ENCODE measurements around the gene SPATC1L.

SPATC1L gene

GRCh38 chr21:46213620-46214286, 29.5 kb upstream of the SPATC1L start:
- TF ChIP-seq CTCF (conservative IDR thresholded peaks at IDR 0.05), result no peak
- H3K27ac ChIP-seq, result no peak overlapping the region; the same call in 1 of the 2 replicates

- H3K27ac ChIP-seq, result no peak overlapping the region; the same call in 1 of the 2 replicates
- no peak for TF ChIP-seq CTCF (conservative IDR thresholded peaks at IDR 0.05)
These were observed 28.6 kb upstream of the SPATC1L start for GRCh38 chr21:46212721-46213484.

- no peak for TF ChIP-seq CTCF (conservative IDR thresholded peaks at IDR 0.05)
- no peak overlapping the region for H3K27ac ChIP-seq
These were observed 27.8 kb upstream of the SPATC1L start for GRCh38 chr21:46211786-46212720.

GRCh38 chr21:46211376-46211775, 27.1 kb upstream of the SPATC1L start:
- no peak overlapping the region for H3K27ac ChIP-seq
- TF ChIP-seq CTCF (conservative IDR thresholded peaks at IDR 0.05), result no peak

GRCh38 chr21:46210378-46211136, 26.3 kb upstream of the SPATC1L start:
- H3K27ac ChIP-seq, result no peak overlapping the region
- peak; percentile 62 for TF ChIP-seq CTCF (conservative IDR thresholded peaks at IDR 0.05)

GRCh38 chr21:46208761-46209721, 24.8 kb upstream of the SPATC1L start:
- H3K27ac ChIP-seq, result no peak overlapping the region
- no peak for TF ChIP-seq CTCF (conservative IDR thresholded peaks at IDR 0.05)
